ENCODE data around the gene MANBA. TPM values are rescaled to one million over a fixed set of nuclear protein-coding genes. Genes with fewer than 3 reads are reported as not detected.
"Not testable (repeated sequence)": the region's sequence is repeated elsewhere in the genome, so short reads cannot be mapped to it uniquely, and the experiment has no call there.

Gene MANBA
- total and polyA plus RNA-seq, 2 of the 13 experiments (the other 11 are each of a cell fraction or from before 2014, with no cell fraction given): 11.7 to 33.3 TPM

DNA sequence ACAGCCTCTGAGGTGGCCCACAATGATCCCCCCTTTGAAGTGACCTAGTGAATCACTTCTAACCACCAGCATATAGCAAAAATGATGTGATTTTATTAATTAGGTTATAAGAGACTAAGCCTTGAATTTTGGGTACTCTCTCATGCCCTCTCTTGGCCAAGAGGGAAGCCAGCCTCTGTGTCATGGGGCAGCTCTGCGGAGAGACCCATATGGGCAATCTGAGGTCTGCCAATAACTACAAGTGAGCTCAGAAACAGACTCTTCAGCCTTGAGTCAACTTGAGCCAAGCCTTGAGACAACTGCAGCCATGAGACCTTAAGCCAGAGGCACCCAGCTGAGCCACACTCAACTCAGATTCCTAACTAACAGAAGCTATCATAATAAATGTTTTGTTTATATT lies 45.7 kb downstream of the MANBA start:
- intact Hi-C loops (cut with micrococcal nuclease; ENCODE audit: unreplicated experiment): loop anchor here (5.0 to 10.0 kb wide), 3 partner anchors 47 to 270 kb away; partner anchors contain the start of gene MANBA
- Histone ChIP-seq H3K79me2 (ENCODE audit: insufficient read depth, low read length) (no peaks in the 10 kb centered on the region), H4K20me1 (ENCODE audit: insufficient read depth, low read length) (no peaks in the 10 kb centered on the region), H3K4me3 (replicated peaks in 1 of 3; ENCODE audit: insufficient read depth in 1 of 3, low read depth in 2 of 3, low read length in 3 of 3) (no peak overlapping the region), H3K27ac (ENCODE audit: extremely low read length, insufficient read depth, low read length) (no peak overlapping the region), H2AFZ (ENCODE audit: low read length) (no peak overlapping the region), H3K4me2 (ENCODE audit: low read depth, low read length) (no peak overlapping the region), H3K4me1 (ENCODE audit: insufficient read depth, low read length) (peaks cover 60% of the 10 kb centered on the region), H3K36me3 (replicated peaks in 1 of 2; ENCODE audit: control insufficient read depth in 1 of 2, insufficient read depth in 2 of 2, low read length in 2 of 2) (no peaks in the 10 kb centered on the region), H3K9me3 (ENCODE audit: low read length) (no peaks in the 10 kb centered on the region), H3K9ac (ENCODE audit: insufficient read depth, low read depth, low read length) (no peak overlapping the region), H3K27me3 (ENCODE audit: control insufficient read depth in 1 of 2, insufficient read depth in 2 of 2, low read length in 2 of 2) (no peaks in the 10 kb centered on the region)
- FAIRE-seq (no peak), DNase-seq (ENCODE audit: low spot score) (no peak), ATAC-seq (no peak)
- WGBS (ENCODE audit: low lambda C conversion rate): 100% methylated on average over 1 of the region's 1 CpG
- BruUV-seq (replicated peaks): no TSS peak
- TF ChIP-seq ATF7-NPFF (CRISPR knock-in tag; IDR thresholded peaks at IDR 0.05; ENCODE audit: low read depth): no peak
- no peak for TF ChIP-seq AGO2 (optimal IDR thresholded peaks at IDR 0.05; ENCODE audit: low read depth, low read length)
- TF ChIP-seq ZNF564 (CRISPR knock-in tag; IDR thresholded peaks at IDR 0.05): no peak
- TF ChIP-seq, protein P1, sequence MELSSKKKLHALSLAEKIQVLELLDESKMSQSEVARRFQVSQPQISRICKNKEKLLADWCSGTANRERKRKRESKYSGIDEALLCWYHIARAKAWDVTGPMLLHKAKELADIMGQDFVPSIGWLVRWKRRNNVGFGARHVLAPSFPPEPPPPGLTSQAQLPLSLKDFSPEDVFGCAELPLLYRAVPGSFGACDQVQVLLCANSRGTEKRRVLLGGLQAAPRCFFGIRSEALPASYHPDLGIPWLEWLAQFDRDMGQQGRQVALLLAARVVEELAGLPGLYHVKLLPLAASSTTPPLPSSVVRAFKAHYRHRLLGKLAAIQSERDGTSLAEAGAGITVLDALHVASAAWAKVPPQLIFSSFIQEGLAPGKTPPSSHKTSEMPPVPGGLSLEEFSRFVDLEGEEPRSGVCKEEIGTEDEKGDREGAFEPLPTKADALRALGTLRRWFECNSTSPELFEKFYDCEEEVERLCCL (CRISPR knock-in tag; IDR thresholded peaks at IDR 0.05; ENCODE audit: borderline replicate concordance): no peak
- CTCF ChIA-PET (ENCODE audit: low intra/inter-chr PET ratio, low total read pairs): no interaction called here
- POLR2A ChIA-PET: interaction anchor here (1.2 kb wide), 1 partner anchor 112 kb away, joined by 3 read pairs; no protein-coding TSS in a partner anchor
- in situ Hi-C loops (cut with HindIII; ENCODE audit: extremely low pct_ligation_motif_present, low pct_unique_long_range_greater_than_20kb): no loop called here

DNA sequence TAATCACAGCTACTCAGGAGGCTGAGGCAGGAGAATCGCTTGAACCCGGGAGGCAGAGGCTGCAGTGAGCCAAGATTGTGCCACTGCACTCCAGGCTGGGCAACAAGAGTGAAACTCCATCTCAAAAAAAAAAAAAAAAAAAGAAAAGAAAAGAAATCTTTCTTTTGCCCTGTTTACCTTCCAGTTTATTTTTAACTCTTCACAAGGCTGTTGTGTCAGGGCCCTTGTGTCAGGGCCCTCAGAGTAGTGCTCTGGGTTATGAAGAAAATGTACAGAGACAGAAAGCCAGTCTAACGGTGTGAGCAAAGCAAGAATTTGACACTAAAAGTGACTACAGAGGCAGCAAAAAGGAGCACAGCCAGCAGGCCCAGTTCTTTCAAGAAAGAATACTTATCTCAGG lies 47.0 kb downstream of the MANBA start:
- H3K27me3 ChIP-seq (ENCODE audit: control insufficient read depth in 1 of 2, insufficient read depth in 2 of 2, low read length in 2 of 2); DNase-seq (ENCODE audit: low spot score); BruUV-seq (replicated peaks); CTCF ChIA-PET (ENCODE audit: low intra/inter-chr PET ratio, low total read pairs); FAIRE-seq; ATAC-seq; POLR2A ChIA-PET; H2AFZ ChIP-seq (ENCODE audit: low read length); H3K4me3 ChIP-seq (replicated peaks in 1 of 3; ENCODE audit: insufficient read depth in 1 of 3, low read depth in 2 of 3, low read length in 3 of 3); in situ Hi-C loops (cut with HindIII; ENCODE audit: extremely low pct_ligation_motif_present, low pct_unique_long_range_greater_than_20kb); H3K4me2 ChIP-seq (ENCODE audit: low read depth, low read length); H4K20me1 ChIP-seq (ENCODE audit: insufficient read depth, low read length); H3K79me2 ChIP-seq (ENCODE audit: insufficient read depth, low read length); H3K27ac ChIP-seq (ENCODE audit: extremely low read length, insufficient read depth, low read length); H3K9ac ChIP-seq (ENCODE audit: insufficient read depth, low read depth, low read length); H3K36me3 ChIP-seq (replicated peaks in 1 of 2; ENCODE audit: control insufficient read depth in 1 of 2, insufficient read depth in 2 of 2, low read length in 2 of 2); H3K9me3 ChIP-seq (ENCODE audit: low read length); TF ChIP-seq FOXP1 (IDR thresholded peaks at IDR 0.05): not testable (repeated sequence)
- peaks cover 50% of the 10 kb centered on the region for H3K4me1 ChIP-seq (ENCODE audit: insufficient read depth, low read length)
- TF ChIP-seq, protein P2, sequence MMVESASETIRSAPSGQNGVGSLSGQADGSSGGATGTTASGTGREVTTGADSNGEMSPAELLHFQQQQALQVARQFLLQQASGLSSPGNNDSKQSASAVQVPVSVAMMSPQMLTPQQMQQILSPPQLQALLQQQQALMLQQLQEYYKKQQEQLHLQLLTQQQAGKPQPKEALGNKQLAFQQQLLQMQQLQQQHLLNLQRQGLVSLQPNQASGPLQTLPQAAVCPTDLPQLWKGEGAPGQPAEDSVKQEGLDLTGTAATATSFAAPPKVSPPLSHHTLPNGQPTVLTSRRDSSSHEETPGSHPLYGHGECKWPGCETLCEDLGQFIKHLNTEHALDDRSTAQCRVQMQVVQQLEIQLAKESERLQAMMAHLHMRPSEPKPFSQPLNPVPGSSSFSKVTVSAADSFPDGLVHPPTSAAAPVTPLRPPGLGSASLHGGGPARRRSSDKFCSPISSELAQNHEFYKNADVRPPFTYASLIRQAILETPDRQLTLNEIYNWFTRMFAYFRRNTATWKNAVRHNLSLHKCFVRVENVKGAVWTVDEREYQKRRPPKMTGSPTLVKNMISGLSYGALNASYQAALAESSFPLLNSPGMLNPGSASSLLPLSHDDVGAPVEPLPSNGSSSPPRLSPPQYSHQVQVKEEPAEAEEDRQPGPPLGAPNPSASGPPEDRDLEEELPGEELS (CRISPR knock-in tag; IDR thresholded peaks at IDR 0.05): peak; percentile 14; the same call in 1 of the 2 replicates
- TF ChIP-seq FOXP1 (CRISPR knock-in tag; IDR thresholded peaks at IDR 0.05) (peak; percentile 50; the same call in 1 of the 2 replicates), ZNF652 (CRISPR knock-in tag; IDR thresholded peaks at IDR 0.05; ENCODE audit: borderline replicate concordance, low read depth) (peak; percentile 59; the same call in 1 of the 2 replicates)
- TF ChIP-seq, protein P3, sequence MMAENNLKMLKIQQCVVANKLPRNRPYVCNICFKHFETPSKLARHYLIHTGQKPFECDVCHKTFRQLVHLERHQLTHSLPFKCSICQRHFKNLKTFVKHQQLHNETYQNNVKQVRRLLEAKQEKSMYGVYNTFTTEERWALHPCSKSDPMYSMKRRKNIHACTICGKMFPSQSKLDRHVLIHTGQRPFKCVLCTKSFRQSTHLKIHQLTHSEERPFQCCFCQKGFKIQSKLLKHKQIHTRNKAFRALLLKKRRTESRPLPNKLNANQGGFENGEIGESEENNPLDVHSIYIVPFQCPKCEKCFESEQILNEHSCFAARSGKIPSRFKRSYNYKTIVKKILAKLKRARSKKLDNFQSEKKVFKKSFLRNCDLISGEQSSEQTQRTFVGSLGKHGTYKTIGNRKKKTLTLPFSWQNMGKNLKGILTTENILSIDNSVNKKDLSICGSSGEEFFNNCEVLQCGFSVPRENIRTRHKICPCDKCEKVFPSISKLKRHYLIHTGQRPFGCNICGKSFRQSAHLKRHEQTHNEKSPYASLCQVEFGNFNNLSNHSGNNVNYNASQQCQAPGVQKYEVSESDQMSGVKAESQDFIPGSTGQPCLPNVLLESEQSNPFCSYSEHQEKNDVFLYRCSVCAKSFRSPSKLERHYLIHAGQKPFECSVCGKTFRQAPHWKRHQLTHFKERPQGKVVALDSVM (CRISPR knock-in tag; IDR thresholded peaks at IDR 0.05): peak; percentile 68; the same call in 1 of the 2 replicates
- 80% methylated on average over 3 of the region's 3 CpGs for WGBS (ENCODE audit: low lambda C conversion rate)
- intact Hi-C loops (cut with micrococcal nuclease; ENCODE audit: unreplicated experiment): loop anchor here (10.0 kb wide), 2 partner anchors 89 to 269 kb away; no protein-coding TSS in a partner anchor
